ENCODE data around the gene ACSS3. TPM values are rescaled to one million over a fixed set of nuclear protein-coding genes. Genes with fewer than 3 reads are reported as not detected.

Gene ACSS3
- total RNA-seq, 2 experiments from 2014 or later, result not detected

GRCh38 chr12:81077329-81077685 lies 572 bp upstream of the ACSS3 start:
- no peak for ATAC-seq (ENCODE audit: poor library complexity)
- POLR2A ChIA-PET, result no interaction called here
- H3K27ac ChIP-seq (ENCODE audit: low read depth in 1 of 2, low read length in 2 of 2), result no peak overlapping the region

GRCh38 chr12:81078469-81079196 lies 754 bp downstream of the ACSS3 start:
- H3K27ac ChIP-seq (ENCODE audit: low read depth in 1 of 2, low read length in 2 of 2), result no peak overlapping the region
- peaks cover 10% of the 10 kb centered on the region for H3K9me3 Mint-ChIP-seq
- H3K4me1 ChIP-seq (ENCODE audit: insufficient read depth, low read length), result no peaks in the 10 kb centered on the region
- H3K27me3 ChIP-seq (ENCODE audit: control insufficient read depth in 1 of 2, insufficient read depth in 2 of 2, low read length in 2 of 2), result peaks cover 6 to 14% of the 10 kb centered on the region in 2 experiments
- peaks cover 28% of the 10 kb centered on the region for H3K27me3 Mint-ChIP-seq
- ChIA-PET POLR2A (no interaction called here), CTCF (no interaction called here)
- no peaks in the 10 kb centered on the region for H3K36me3 Mint-ChIP-seq (ENCODE audit: low read depth)
- H3K27ac Mint-ChIP-seq, result no peak overlapping the region
- no peak for DNase-seq
- no peak for ATAC-seq (ENCODE audit: poor library complexity)
- H3K36me3 ChIP-seq (ENCODE audit: insufficient read depth, low read length), result no peaks in the 10 kb centered on the region
- no peaks in the 10 kb centered on the region for H3K4me1 Mint-ChIP-seq (ENCODE audit: low read depth)
- intact Hi-C loops (cut with DNase I, micrococcal nuclease), result no loop called here
- H3K4me3 Mint-ChIP-seq, result no peak overlapping the region
- no peak for TF ChIP-seq CTCF (IDR thresholded peaks at IDR 0.05)
- H3K4me3 ChIP-seq (ENCODE audit: low read length), result no peak overlapping the region
- peaks cover 0 to 17% of the 10 kb centered on the region in 2 experiments for H3K9me3 ChIP-seq (ENCODE audit: control insufficient read depth in 1 of 2, insufficient read depth in 1 of 2, low read length in 2 of 2)

More at GRCh38 chr12:81077329-81077685, 572 bp upstream of the ACSS3 start:
- Histone ChIP-seq H3K27me3 (ENCODE audit: control insufficient read depth in 1 of 2, insufficient read depth in 2 of 2, low read length in 2 of 2) (peaks cover 6 to 14% of the 10 kb centered on the region in 2 experiments), H3K4me3 (ENCODE audit: low read length) (no peak overlapping the region), H3K9me3 (ENCODE audit: control insufficient read depth in 1 of 2, insufficient read depth in 1 of 2, low read length in 2 of 2) (peaks cover 0 to 17% of the 10 kb centered on the region in 2 experiments), H3K4me1 (ENCODE audit: insufficient read depth, low read length) (no peaks in the 10 kb centered on the region), H3K36me3 (ENCODE audit: insufficient read depth, low read length) (no peaks in the 10 kb centered on the region)
- DNase-seq, result no peak
- TF ChIP-seq CTCF (IDR thresholded peaks at IDR 0.05), result no peak
- peaks cover 9% of the 10 kb centered on the region for H3K9me3 Mint-ChIP-seq
- H3K4me3 Mint-ChIP-seq, result no peak overlapping the region
- H3K4me1 Mint-ChIP-seq (ENCODE audit: low read depth), result no peaks in the 10 kb centered on the region
- no peaks in the 10 kb centered on the region for H3K36me3 Mint-ChIP-seq (ENCODE audit: low read depth)
- H3K27ac Mint-ChIP-seq, result no peak overlapping the region
- intact Hi-C loops (cut with DNase I, micrococcal nuclease), result no loop called here
- H3K27me3 Mint-ChIP-seq, result peaks cover 28% of the 10 kb centered on the region
- CTCF ChIA-PET, result no interaction called here

- H3K9me3 ChIP-seq (ENCODE audit: control insufficient read depth in 1 of 2, insufficient read depth in 1 of 2, low read length in 2 of 2), result peaks cover 0 to 14% of the 10 kb centered on the region in 2 experiments
- no peaks in the 10 kb centered on the region for H3K36me3 ChIP-seq (ENCODE audit: insufficient read depth, low read length)
- no peak overlapping the region for H3K27ac Mint-ChIP-seq
- H3K36me3 Mint-ChIP-seq (ENCODE audit: low read depth), result no peaks in the 10 kb centered on the region
- no peak overlapping the region for H3K4me3 ChIP-seq (ENCODE audit: low read length)
- no peak for TF ChIP-seq CTCF (IDR thresholded peaks at IDR 0.05)
- H3K27ac ChIP-seq (ENCODE audit: low read depth in 1 of 2, low read length in 2 of 2), result no peak overlapping the region
- POLR2A ChIA-PET, result no interaction called here
- H3K4me1 ChIP-seq (ENCODE audit: insufficient read depth, low read length), result no peaks in the 10 kb centered on the region
- ATAC-seq (ENCODE audit: poor library complexity) (no peak), DNase-seq (no peak)
- CTCF ChIA-PET, result no interaction called here
- no peak overlapping the region for H3K4me3 Mint-ChIP-seq
- peaks cover 28% of the 10 kb centered on the region for H3K27me3 Mint-ChIP-seq
- H3K4me1 Mint-ChIP-seq (ENCODE audit: low read depth), result no peaks in the 10 kb centered on the region
- peaks cover 6 to 14% of the 10 kb centered on the region in 2 experiments for H3K27me3 ChIP-seq (ENCODE audit: control insufficient read depth in 1 of 2, insufficient read depth in 2 of 2, low read length in 2 of 2)
- H3K9me3 Mint-ChIP-seq, result peaks cover 8% of the 10 kb centered on the region
- intact Hi-C loops (cut with DNase I, micrococcal nuclease), result no loop called here
These were observed 1.6 kb downstream of the ACSS3 start for GRCh38 chr12:81079280-81080076.

Measured in CD4-positive, alpha-beta T cell (primary cell).